ENCODE results near the gene EPAS1. TPM values are rescaled to one million over a fixed set of nuclear protein-coding genes. Genes with fewer than 3 reads are reported as not detected.

Gene EPAS1
- total RNA-seq = 100 to 1,000 TPM in 3 of 4 donors, 10 to 100 TPM in 1; 35.0 to 465 (median 202) TPM

GRCh38 chr2:46296840-46297545 lies at the start of gene EPAS1:
TSS of gene EPAS1 (plus strand) at chr2:46297407. CDS start at chr2:46297912, 505 bp downstream.
- H3K4me3 ChIP-seq = peak within 1 kb of the TSS; percentile 72 to 83
- DNase-seq = peak; percentile 90 to 94
- TF ChIP-seq CTCF (IDR thresholded peaks at IDR 0.05) (peak in 2 of 4 experiments; percentile 12), POLR2A (IDR thresholded peaks at IDR 0.05) (peak; percentile 90 to 98)

GRCh38 chr2:46248171-46248570 lies 49.0 kb upstream of the EPAS1 start:
- no peak for TF ChIP-seq CTCF (IDR thresholded peaks at IDR 0.05)
- no peak for TF ChIP-seq POLR2A (IDR thresholded peaks at IDR 0.05)
- intact Hi-C loops (cut with DNase I; ENCODE audit: low total_unique reads) = no loop called here
- H3K27ac ChIP-seq = no peak overlapping the region

More at GRCh38 chr2:46296840-46297545, at the start of gene EPAS1:
- H3K4me1 ChIP-seq = no peaks in the 10 kb centered on the region
- no peaks in the 10 kb centered on the region for H3K36me3 ChIP-seq
- H3K27ac ChIP-seq = peak within 1 kb of the TSS; percentile 88 to 94
- H3K9me3 ChIP-seq = no peaks in the 10 kb centered on the region
- intact Hi-C loops (cut with DNase I; ENCODE audit: low total_unique reads) = loop anchor here (10.0 kb wide), 1 partner anchor 58 kb away; no protein-coding TSS in a partner anchor
- H3K27me3 ChIP-seq = no peaks in the 10 kb centered on the region

GRCh38 chr2:46249654-46250053 lies 47.6 kb upstream of the EPAS1 start:
- Histone ChIP-seq H3K9me3 (no peaks in the 10 kb centered on the region), H3K36me3 (no peaks in the 10 kb centered on the region), H3K27ac (no peak overlapping the region), H3K4me3 (no peak overlapping the region), H3K4me1 (no peaks in the 10 kb centered on the region), H3K27me3 (no peaks in the 10 kb centered on the region)
- no peak for DNase-seq
- TF ChIP-seq POLR2A (IDR thresholded peaks at IDR 0.05) = no peak
- TF ChIP-seq CTCF (IDR thresholded peaks at IDR 0.05) = no peak
- intact Hi-C loops (cut with DNase I; ENCODE audit: low total_unique reads) = no loop called here

More at GRCh38 chr2:46248171-46248570, 49.0 kb upstream of the EPAS1 start:
- H3K4me1 ChIP-seq = no peaks in the 10 kb centered on the region
- no peak for DNase-seq
- no peaks in the 10 kb centered on the region for H3K9me3 ChIP-seq
- no peaks in the 10 kb centered on the region for H3K27me3 ChIP-seq
- H3K4me3 ChIP-seq = no peak overlapping the region
- H3K36me3 ChIP-seq = no peaks in the 10 kb centered on the region

GRCh38 chr2:46252891-46253659 lies 44.1 kb upstream of the EPAS1 start:
- Histone ChIP-seq H3K4me1 (no peaks in the 10 kb centered on the region), H3K27me3 (no peaks in the 10 kb centered on the region), H3K36me3 (no peaks in the 10 kb centered on the region), H3K27ac (peak overlapping the region; percentile 15 to 27), H3K4me3 (no peak overlapping the region), H3K9me3 (no peaks in the 10 kb centered on the region)
- intact Hi-C loops (cut with DNase I; ENCODE audit: low total_unique reads) = no loop called here
- no peak for TF ChIP-seq CTCF (IDR thresholded peaks at IDR 0.05)
- TF ChIP-seq POLR2A (IDR thresholded peaks at IDR 0.05) = no peak
- DNase-seq = no peak

GRCh38 chr2:46254474-46254873 lies 42.7 kb upstream of the EPAS1 start:
- no peak for DNase-seq
- no peak overlapping the region for H3K4me3 ChIP-seq
- H3K9me3 ChIP-seq = no peaks in the 10 kb centered on the region
- no peaks in the 10 kb centered on the region for H3K36me3 ChIP-seq
- intact Hi-C loops (cut with DNase I; ENCODE audit: low total_unique reads) = no loop called here
- H3K27me3 ChIP-seq = no peaks in the 10 kb centered on the region
- no peak overlapping the region for H3K27ac ChIP-seq
- TF ChIP-seq CTCF (IDR thresholded peaks at IDR 0.05) (no peak), POLR2A (IDR thresholded peaks at IDR 0.05) (no peak)
- no peaks in the 10 kb centered on the region for H3K4me1 ChIP-seq

Measured in uterus (tissue), 4 donors.